HT-29 (cell line): ENCODE results near the gene PPP2CA. TPM values are rescaled to one million over a fixed set of nuclear protein-coding genes. Genes with fewer than 3 reads are reported as not detected.
"Not testable (repeated sequence)": the region's sequence is repeated elsewhere in the genome, so short reads cannot be mapped to it uniquely, and the experiment has no call there.

Source experiments
- DNase-seq: peaks from one replicate; pipeline ENCODE4 v3.0.0-alpha.2; 2015; ENCODE audit warnings: low spot score
- total RNA-seq: library from RNA; depleted of rRNA; stranded (reverse); fragments of >200 nt; shearing (Covaris generic); gene quantifications from 2 replicates; pipeline ENCODE4 v1.2.3, GENCODE V29; 2014

The PPP2CA gene
- total RNA-seq, 1 experiment from 2014 or later: 212 TPM

DNA sequence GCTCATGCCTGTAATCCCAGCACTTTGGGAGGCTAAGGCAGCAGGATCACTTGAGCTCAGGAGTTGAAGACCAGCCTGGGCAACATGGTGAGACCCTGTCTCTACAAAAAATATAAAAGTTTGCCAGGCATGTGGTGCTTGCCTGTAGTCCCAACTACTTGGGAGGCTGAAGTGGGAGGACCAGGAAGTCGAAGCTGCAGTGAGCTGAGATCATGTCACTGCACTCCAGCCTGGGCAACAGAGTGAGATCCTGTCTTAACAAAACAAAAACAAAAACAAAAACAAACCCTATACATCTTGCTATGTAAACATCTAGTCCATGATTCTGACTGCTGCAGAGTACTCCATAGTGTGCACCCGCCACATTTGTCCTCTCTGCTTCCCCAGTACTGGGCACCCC is 19.8 kb upstream of the PPP2CA start:
- no peak for DNase-seq

- peak; percentile 68 for DNase-seq
These were observed 19.3 kb upstream of the PPP2CA start for GRCh38 chr5:134245101-134245604.

- no peak for DNase-seq
These were observed 16.3 kb upstream of the PPP2CA start for GRCh38 chr5:134242146-134242545.

GRCh38 chr5:134240421-134240962 is 14.6 kb upstream of the PPP2CA start:
- no peak for DNase-seq

DNA sequence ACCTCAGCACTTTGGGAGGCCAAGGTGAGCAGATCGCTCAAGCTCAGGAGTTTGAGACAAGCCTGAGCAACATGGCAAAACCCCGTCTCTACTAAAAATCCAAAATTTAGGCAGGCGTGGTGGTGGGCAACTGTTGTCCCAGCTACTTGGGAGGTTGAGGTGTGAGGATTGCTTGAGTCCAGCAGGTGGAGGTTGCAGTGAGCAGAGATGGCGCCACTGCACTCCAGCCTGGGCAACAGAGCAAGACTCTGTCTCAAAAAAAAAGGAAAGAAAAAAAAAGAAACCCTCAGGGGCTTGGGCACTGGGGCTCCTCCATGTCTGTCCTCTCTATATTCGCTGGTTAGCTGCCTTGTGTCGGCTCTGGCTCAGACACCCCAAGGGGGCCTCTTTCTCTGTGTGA is 10.9 kb upstream of the PPP2CA start:
- DNase-seq: no peak

DNA sequence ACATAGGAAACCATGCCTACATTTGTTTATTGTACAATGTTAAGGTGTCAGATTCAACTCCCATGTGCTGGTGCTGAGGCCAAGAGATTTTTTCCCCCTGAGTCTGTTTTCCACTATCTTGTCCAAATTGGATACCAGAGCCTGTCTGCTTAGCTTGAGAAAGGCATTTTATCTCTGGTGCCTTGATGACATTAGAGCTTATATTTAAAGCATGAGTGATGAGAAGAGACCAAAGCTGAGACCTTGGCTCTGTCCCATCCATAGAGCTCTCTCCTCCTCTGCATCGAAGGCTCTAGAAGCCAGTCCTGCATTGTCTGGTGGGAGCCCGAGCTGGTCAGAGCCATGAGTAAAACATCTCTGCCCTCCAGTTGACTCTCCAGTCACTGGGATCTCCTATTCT is 10.4 kb upstream of the PPP2CA start:
- DNase-seq: no peak

DNA sequence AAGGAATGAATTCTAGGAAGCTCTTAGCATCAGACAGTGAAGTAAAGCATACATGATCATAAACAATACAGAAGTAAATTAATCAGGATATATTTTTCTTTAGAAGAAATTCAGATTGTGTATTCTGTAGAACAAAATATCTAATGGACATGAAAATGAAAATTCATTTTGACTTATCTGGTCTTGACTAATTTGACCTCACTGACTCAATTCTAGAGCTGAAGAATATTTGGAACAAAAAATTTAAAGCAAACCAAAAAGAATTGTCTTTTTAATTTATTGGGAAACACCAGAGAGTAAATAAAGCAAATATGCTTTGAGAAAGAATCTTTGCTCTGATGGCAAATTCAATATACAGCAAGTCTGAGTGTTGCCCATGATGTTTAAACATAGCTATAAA is 2.8 kb upstream of the PPP2CA start:
- DNase-seq: no peak

- DNase-seq: no peak
These were observed 1.9 kb upstream of the PPP2CA start for GRCh38 chr5:134227776-134228175.

DNA sequence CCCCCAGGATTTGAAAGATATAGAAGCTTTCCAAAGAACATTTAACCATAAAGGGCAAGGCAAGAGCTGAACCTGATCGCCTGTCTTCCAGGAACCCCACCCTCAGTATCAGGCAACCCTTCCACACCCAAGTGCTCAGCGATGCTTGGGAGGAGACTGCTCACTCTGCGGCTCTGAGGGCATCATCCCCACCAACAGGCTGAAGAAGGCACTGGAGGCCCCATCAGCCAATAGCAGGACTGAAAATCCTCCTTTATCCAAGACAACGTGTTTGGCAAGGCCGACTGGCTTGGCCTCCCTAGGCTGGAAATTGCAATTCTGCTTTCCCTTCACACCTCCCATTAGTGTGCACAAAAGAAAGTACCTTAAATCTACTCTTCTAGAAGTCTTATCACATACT is 1.4 kb upstream of the PPP2CA start:
- DNase-seq: no peak

DNA sequence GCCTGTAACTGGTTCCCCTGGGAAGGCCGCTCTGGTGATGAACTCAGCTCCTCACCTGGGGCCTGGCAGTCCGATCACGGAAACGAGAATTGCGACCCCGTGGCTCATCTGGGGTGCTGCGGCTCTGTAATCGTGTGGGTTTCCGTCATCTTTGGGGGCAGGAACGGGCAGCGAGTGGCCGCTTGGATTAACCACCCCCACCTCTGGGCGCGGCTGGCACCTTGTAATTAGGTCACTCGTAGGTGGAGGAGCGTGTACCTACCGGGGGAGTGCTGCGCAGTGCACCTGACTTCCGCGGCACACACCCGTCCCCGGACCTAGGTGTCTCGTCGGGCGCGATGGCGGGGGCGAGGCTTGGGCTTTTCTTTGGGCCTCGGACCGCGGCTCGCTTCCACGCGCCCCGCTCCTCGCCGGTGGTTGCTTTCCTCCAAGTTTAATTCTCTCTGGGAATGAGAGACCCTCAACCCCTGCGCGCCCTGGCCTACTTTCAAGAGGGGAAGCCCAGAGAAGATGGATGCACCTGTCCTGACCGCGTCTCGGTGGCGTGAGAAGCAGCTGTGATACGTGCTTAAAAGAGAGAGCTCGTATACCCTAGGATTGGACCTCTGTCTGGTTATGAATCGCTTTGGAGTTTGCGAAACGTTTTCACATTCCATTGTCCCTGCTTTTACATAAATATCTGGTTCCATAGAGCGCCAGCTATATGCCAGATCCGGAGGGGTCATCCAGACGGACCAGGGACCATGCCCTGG is 744 bp upstream of the PPP2CA start:
- no peak for DNase-seq

DNA sequence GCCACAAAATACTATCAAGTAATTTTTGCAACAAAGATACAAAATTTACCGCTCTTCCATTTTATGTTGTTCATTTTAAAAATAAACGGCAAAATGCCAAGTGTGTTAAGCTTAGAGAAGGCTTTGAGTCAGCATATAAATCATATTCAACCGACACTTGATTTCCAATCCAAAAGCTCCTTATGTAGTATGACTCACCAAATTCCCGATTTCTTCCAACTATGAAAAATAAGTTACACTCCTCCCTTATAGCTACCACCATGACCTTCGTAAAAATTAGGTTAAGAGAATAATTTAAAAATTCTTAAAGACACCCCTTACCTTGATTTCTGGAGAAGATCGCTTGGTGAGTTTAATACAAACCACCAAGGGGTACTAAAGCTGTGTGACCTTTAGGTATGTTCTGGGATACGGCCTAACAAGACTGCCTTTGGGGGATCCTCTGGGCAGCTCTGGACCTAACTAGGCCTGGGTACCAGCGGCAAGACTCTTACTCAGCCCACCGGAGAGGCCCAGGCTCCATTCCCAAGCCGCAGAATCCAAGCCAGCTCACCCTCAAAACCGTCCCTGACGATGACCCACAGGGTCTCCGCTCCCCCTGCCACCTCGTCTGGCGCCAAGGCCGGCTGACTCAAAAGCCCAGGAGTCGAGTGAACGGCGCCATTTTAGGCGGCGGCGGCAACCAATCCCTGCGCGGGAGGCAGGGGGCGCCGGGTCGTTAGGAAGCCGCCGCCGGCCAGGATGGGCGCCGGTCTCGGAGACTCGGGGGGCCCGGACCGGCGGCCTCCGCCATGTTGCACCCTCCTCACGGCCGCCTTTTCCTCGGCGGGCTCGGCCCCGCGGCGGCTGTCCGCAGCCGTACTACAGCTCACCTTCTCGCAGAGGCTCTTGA is 739 bp downstream of the PPP2CA start:
- DNase-seq: peak; percentile 66

DNA sequence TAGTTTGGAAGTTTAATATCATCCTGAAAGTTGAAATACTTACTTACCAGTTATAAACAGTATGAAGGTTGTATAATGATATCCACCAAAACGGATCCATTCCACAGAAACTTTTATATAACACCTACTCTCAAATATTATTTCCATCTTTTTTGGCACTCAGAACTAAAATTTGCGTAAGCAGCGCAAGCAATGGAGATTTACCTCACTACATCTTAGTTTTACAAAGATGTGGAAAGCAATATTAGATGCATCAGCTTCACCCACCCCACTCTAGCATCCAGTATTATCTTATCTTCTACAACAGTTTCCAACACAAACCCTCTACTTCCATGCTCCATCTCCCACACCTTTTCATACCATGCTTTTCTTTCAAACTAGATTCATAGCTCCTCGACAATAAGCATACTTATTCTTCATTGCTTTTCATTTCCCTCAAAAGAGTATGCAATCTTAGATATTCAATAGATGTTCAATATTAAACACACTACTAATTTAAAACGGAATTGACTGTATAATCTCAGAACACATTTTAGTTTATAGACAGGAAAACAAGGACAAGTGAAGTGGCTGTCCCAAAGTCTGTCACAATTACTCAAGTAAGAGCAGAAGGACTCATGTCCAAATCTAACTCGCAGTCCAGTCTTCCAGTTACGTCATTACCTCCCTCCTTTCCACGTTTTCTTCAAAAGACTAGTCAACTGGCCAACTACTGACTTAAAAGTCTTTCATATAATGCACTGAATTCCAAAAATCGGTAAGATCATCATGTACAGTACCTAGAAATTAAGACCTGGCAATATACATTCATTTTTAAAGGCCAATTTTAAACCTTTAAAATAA is 2.2 kb downstream of the PPP2CA start:
- peak; percentile 12 for DNase-seq

DNA sequence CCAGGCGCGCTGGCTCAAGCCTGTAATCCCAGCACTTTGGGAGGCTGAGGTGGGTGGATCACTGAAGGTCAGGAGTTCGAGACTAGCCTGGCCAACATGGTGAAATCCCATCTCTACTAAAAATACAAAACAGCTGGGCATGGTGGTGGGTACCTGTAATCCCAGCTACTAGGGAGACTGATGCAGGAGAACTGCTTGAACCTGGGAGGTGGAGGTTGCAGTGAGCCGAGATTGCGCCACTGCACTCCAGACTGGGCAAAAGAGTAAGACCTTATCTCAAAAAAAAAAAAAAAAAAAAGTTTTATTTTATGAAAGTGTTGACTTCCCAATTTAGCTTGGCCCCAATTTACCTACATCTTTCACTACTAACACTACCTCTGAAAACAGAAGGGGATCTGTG is 4.2 kb downstream of the PPP2CA start:
- DNase-seq: not testable (repeated sequence)

DNA sequence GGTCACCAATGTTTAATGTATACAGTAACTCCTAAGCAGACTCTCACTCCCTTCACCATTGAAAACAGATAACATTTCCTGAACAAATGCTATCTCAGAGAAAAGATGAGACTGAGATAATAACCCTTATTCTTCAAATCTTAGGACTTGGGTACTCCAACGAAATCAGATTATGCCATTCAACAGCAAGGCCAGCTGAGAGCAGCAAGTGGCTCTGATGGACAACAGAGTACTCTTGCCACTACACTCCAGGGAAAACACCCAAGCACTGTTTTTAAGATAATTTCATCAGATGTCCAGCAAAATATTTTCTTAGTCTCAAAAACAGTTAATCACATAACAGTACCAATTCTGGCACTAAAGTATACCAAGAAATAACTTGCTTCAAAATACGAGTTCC is 10.1 kb downstream of the PPP2CA start:
- no peak for DNase-seq

GRCh38 chr5:134211263-134212031 is 14.4 kb downstream of the PPP2CA start:
- DNase-seq: not testable (repeated sequence)

DNA sequence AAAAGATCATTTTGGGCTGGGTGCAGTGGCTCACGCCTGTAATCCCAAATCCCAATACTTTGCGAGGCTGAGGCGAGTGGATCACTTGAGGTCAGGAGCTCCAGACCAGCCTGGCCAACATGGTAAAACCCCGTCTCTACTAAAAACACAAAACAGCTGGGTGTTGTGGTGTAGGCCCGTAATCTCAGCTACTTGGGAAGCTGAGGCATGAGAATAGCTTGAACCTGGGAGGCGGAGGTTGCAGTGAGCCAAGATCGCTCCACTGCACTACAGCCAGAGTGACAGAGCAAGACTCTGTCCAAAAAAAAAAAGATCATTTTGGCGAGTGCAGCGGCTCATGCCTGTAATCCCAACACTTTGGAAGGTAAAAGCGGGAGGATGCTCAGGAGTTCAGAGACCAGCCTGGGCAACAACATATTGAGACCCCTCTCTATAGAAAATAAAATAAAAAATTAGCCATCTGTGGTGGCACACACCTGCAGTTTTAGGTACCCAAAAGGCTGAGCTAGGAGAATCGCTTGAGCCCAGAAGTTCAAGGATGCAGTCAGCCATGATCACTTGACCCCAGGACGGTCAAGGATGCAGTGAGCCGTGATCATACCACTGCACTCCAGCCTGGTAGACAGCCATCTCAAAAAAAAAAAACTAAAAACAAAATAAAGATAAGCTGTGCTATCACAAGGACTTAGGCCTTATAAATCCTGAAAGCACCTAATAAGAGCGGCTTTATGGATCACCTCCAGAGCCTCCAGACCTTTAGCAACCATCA is 16.2 kb downstream of the PPP2CA start:
- DNase-seq: no peak

DNA sequence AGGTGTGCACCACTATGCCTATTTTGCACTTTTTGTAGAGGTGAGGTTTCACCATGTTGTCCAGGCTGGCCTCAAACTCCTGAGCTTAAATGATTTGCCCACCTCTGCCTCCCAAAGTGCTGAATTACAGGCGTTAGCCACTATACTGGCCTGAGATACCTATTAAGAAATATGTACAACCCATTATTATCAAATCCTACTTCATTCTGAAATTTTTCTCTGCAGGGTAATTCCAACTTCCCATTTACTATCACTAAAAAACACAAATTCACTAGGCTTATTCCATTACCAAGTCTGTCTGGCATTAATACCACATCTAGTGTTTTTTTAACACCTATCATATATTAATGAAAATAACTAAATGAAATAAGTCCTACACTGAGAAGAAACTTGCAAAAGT is 18.2 kb downstream of the PPP2CA start:
- no peak for DNase-seq

GRCh38 chr5:134206627-134207160 is 19.2 kb downstream of the PPP2CA start:
- DNase-seq: no peak

GRCh38 chr5:134204575-134204974 is 21.3 kb downstream of the PPP2CA start:
- DNase-seq: no peak

- no peak for DNase-seq
These were observed 22.2 kb downstream of the PPP2CA start for GRCh38 chr5:134203630-134204029.
